ENCODE data around the gene CSKMT. TPM values are rescaled to one million over a fixed set of nuclear protein-coding genes. Genes with fewer than 3 reads are reported as not detected.
A peak's percentile ranks its signal among the peaks of the same experiment; 100 is the strongest.
"Not testable (repeated sequence)": the region's sequence is repeated elsewhere in the genome, so short reads cannot be mapped to it uniquely, and the experiment has no call there.

CSKMT gene
- polyA plus RNA-seq, 10 donors = 1.8 to 4.9 (median 3.1) TPM

DNA sequence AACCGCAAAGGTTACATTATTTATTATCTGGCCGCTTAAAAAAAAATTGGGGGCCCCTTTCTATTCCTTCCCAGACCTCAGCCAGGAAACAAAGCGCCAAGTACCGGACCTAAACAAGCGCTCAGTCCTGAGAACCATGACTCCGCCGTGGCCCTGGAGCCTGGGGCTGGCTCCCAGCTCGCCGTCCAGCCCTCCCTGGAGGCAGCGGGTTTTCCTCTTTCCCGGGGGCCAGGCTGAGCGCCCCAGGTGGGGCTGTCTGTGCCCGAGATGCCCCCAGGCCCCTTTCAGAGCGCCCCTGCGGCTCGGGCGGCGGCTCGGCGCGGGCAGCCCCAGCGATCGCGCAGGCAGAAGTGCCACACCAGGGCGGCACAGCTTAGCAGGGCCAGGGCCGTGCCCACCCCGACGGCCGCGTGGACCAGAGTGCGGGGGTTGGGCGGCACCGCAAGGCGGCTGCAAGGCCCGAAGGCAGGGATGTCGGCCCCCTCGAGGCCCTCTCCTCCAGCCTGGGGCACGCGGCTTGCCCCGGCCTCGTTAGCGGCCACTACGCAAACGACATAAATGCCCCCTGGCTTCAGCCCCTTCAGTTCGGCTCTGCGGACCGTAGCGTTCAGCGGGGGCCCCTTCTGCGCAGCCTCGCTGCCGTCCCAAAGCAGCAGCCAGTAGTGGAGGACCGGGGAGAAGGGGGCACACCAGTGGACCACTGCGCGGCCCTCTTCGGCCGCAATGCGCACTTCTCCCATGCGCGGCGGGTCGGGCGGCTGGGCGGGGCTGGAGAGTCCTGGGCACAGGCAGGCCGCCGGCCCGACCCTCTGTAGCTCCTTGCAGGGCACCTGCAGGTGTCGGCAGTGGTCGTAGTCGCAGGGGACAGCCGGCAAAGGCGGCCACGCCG is 22.6 kb downstream of the CSKMT start:
- DNase-seq = peak in 1 of 3 donors; percentile 67

GRCh38 chr11:62688491-62688890 is 23.4 kb downstream of the CSKMT start:
- DNase-seq = peak in 1 of 3 donors; percentile 60

GRCh38 chr11:62689421-62690183 is 24.5 kb downstream of the CSKMT start, which contains the start of gene LRRN4CL:
Gene LRRN4CL (minus strand): TSS chr11:62689530. CDS start chr11:62688508, 1,022 bp downstream.
- peak; percentile 91 to 96 (median 92) for DNase-seq

GRCh38 chr11:62693624-62694023 is 28.5 kb downstream of the CSKMT start:
- not testable (repeated sequence) for DNase-seq

DNA sequence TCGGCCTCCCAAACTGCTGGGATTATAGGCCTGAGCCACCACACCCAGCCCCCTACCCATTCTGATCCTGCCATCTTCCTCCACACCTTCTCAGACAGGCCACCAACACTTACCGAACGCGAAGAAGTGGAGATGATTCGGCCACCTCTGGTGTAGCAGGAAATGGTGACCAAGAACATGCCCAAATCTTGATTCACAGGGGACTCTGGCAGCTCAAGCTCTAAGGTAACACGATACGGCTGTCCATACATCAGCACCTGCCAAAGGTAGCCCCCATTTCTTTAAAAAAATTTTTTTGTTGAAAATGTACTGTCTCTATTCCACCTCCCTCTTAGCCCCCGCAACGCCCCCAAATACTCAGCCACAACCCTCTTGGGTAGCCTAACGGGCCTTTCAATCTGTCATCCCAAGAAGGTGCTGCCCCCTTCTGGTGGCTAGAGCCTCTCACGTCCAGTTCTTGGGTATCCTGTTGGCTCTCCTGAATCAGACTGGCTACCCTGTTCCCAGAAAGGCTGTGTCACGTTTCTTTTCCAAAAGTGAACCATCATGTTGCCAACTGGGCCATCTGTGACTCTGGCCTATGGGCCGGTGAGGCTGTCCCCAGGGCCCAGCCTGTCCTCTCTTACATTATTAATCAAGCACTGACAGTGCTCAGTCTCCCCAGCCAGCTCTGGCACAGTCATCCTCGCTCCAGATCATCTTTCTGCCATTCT is 29.5 kb downstream of the CSKMT start:
- peak; percentile 76 to 88 (median 84) for DNase-seq

DNA sequence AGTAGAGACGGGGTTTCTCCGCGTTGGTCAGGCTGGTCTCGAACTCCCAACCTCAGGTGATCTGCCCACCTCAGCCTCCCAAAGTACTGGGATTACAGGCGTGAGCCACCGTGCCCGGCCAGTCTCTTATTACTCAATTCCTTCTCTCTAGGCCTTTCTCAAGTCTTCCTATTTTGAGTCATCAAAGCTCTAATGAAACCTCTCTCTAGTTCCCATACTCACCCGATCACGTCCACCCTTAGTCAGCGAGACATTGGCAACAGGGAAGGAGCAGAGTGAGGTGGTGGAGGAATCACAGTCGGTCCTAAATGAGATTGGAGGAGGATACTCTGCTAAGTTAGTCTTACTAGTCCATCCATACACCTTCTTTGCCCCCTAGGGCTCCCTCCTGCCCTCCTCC is 37.1 kb downstream of the CSKMT start:
- DNase-seq = no peak

DNA sequence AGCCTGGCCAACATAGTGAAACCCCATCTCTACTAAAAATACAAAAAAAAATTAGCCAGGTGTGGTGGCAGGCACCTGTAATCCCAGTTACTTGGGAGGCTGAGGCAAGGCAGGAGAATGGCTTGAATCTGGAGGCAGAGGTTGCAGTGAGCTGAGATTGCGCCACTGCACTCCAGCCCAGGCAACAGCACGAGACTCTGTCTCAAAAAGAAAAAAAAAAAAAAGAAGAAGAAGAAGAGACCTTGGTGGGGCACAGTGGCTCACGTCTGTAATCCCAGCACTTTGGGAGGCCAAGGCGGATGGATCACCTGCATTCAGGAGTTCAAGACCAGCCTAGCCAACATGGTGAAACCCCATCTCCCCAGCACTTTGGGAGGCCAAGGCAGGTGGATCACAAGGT is 38.8 kb downstream of the CSKMT start:
- DNase-seq = not testable (repeated sequence)

- no peak for DNase-seq
Observed at GRCh38 chr11:62705413-62705812, 40.3 kb downstream of the CSKMT start.

- DNase-seq = peak; percentile 91 to 96 (median 93)
Observed at GRCh38 chr11:62705880-62706849, 41.1 kb downstream of the CSKMT start.

DNA sequence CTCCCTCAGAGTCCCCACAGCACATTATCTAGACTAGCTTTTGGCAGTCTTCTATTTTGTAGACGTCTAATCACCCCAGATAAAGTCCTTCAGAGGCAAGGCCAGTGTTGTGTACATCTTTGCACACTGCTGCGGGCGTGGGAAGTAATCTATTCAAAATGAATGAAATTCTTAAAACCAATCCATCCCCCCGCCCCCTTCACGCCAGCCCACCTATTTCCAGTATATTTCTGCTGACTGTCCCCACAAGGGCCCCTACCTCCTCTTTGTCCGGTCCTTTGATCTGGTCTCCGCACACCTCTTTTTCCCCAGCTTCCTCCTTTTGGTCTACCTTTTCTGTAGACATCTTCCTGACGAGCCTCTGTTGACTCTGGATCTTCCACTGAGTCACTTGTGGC is 41.7 kb downstream of the CSKMT start:
- no peak for DNase-seq

- peak in 1 of 3 donors; percentile 35 for DNase-seq
Observed at GRCh38 chr11:62707277-62707861, 42.3 kb downstream of the CSKMT start, which contains the start of the genes BSCL2 and GNG3. Gene BSCL2 (minus strand): TSS chr11:62707424. CDS start chr11:62707195, 229 bp downstream. Gene GNG3 (plus strand): TSS chr11:62707676. CDS start chr11:62708296, 620 bp downstream.

- DNase-seq = peak in 1 of 3 donors; percentile 21
Observed at GRCh38 chr11:62708392-62708791, 43.3 kb downstream of the CSKMT start.

- no peak for DNase-seq
Observed at GRCh38 chr11:62708793-62709192, 43.7 kb downstream of the CSKMT start.

DNA sequence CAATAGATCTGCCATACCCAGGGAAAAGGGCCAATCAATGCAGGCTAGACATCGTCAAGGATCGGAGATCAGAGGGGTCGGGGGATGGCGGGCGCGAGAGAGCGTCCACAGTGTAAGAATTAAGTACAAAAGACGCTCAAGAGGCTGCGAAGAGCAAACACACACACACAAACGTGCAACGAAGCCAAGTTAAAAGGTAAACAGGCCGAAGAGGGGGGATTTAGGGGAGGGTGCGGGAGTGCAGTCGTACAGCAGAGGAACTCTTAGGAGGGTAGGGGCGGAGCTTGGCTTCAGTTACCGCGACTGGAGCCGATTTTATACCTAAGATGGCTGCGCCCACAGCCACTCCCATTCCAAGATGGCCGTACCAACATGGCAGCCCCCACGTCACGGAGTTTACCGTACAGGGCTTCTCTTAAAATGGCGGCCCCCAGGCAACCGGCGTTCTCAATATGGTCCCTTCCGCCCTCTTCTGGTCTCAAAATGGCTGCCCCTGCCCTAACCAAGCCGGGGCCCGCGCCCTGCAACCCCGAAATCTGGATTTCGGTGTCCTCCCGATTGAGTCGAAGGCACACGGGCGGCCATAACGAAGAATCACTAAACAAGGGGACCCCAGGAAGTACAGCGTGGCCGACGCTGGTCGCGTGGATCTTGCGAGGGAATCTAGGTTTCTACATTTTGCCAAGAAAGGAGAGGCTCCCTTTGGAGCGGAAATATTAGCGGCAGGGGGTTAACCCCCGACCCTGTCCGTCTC is 44.3 kb downstream of the CSKMT start:
- peak; percentile 98 to 99 (median 99) for DNase-seq

DNA sequence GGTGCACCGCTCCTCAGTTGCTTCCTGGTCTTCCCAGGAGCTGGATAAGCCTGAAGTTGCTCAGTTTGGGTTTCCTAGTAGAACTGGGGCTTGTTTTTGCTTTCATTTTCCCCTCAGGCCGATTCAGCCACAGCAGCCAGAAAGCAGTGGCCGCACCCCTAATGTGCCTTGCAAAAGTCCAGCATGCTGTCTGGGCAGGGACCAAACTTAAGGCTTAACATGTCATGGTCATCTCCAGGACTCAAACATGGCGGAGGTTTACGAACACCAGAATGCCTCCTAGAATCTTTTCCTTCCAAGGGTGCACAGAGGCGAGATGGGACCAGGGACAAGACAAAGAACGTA is 44.9 kb downstream of the CSKMT start:
- no peak for DNase-seq

DNA sequence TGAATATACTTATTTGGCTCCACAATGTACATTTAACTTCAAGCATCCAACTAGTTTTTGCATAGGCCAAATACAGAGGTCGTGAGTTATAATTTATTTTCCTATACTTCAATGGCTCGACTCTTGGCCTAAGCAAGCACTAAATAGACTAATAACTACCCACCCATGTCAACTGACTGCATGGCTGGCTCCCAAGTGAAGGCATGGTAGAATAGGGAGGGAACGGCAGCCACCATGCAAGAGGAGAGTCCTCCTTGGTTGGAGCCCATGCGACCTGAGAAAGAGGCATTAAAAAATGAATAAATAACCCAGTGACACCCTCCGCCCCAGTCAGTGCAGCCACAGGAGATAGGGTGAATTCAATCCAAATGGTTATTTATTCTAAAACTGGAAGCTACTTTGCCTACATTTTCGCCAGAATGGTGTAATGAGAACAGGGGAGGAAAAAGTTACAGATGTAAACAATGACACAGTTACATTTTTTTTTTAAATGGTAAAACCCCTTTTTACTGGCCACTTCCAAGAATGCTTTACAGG is 47.2 kb downstream of the CSKMT start:
- no peak for DNase-seq

DNA sequence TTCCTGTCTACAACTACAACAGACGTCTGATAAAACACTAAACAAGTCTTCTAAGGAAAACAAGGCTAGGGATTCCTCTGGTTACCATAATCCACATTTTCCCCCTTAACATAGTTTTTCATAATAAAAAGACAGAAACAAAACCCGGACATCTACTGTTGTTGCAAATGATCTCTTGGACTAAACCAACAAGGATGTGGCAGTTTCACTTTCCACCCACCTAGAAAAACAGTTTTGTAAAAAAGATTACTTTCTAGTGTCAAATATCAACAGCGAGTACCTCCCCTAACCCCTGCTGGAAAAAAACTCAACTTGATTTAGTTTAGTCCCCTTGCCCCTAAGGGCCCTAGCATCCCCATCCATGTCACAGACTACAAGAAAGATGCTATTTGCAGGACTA is 47.7 kb downstream of the CSKMT start:
- DNase-seq = no peak

DNA sequence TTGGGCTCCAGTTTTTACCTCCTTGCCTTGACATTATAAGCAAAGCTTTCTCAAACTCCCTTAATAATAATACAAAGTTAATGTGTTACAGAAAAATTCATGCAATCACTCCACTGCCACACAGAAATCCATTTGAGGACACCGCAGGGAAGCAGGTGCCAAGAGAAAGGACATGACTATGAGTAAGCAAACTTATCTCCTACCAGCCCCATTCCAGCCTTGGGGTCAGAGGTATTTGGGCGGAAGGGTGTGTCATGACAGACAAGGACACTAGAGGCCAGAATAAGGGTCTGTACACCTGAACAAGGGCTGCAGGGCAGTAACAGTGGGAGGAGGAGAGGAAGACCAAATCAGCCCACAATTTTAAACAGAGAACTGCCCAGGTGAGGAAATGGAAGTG is 48.2 kb downstream of the CSKMT start:
- no peak for DNase-seq
